T-helper 1 cell treated with Interleukin-12 subunit alpha and Interleukin-12 subunit beta and Interleukin-4 antibody, amounts not matched to agents 30 ng/mL and 1 ng/mL, for 36 hours (primary cell): Measurements from ENCODE around the gene MRPL27. TPM values are rescaled to one million over a fixed set of nuclear protein-coding genes. Genes with fewer than 3 reads are reported as not detected.
"Not testable (repeated sequence)": the region's sequence is repeated elsewhere in the genome, so short reads cannot be mapped to it uniquely, and the experiment has no call there.

Experiments
- intact Hi-C: fragments of 100-400 bp; cut with micrococcal nuclease; formaldehyde crosslinking; loops from one replicate; pipeline ENCODE4 v1.15.1; 2024
- total RNA-seq: library from RNA; stranded (reverse); gene quantifications from 2 replicates; pipeline ENCODE4 v1.2.3, GENCODE V29; 2022

Gene MRPL27
- 60.9 and 68.5 TPM in 2 replicates for total RNA-seq

DNA sequence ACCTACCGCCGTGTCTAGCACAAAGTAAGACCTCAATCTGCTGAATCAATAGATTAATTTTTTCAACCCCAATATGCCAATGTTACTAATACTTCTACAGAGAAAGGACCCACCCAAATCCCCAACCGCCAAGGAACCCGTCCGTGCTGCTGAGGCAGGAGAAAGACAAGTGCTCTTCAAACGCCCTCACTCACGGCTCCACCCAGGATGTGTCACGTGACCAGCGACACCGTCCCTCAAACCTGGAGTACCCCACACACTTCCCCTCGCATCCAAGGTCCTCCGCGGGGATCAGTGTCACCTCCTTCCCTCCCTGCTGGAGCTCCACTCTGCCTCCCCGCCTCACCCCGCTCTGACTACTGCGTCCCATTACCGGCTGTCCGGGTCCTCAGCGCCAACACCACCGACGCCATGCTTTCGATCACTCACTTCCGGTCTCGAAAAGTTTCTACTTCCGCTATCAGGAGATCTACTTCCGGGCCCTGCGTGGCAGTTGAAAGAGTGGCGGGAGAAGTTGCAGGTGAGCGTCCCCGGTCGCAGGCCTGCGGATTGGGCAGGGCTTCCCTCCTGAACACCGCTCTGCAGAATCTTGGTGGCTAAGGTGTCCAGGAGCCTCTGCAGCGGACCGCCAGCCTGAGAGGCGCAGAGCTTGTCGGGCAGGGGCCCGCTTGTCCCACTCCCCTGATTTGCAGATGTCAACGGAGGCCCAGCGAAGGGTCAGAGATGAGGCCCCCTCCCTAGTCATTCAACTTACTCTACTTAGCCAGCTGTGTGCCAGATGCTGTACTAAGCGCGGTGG, at the start of gene MRPL27, which contains the start of gene EME1:
TSS of gene MRPL27 (minus strand) at position 427 of the 799 bp plus-strand sequence. CDS start at position 413, 14 bp downstream.
TSS of gene EME1 (plus strand) at position 472 of the 799 bp plus-strand sequence. CDS start 1,980 bp downstream, outside the sequence.
- intact Hi-C loops: loop anchor here (1.0 to 5.0 kb wide), 5 partner anchors 11 to 334 kb away; partner anchors contain the start of genes ACSF2, ANKRD40 and LRRC59

DNA sequence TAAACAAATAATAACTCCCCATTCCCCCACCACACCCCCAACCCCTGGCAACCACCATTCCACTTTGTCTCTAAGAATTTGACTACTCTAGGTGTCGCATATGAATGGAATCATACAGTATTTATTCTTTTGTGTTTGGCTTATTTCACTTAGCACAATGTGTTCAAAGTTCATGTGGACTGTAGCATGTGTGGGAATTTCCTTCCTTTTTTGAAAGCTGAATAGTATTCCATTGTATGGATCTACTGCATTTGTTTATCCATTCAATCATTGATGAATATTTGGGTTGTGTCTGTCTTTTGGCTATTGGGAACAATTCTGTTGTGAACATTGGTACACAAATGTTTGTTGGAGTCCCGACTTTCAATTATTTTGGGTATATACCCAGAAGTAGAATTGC, 49.8 kb upstream of the MRPL27 start:
- intact Hi-C loops: no loop called here

DNA sequence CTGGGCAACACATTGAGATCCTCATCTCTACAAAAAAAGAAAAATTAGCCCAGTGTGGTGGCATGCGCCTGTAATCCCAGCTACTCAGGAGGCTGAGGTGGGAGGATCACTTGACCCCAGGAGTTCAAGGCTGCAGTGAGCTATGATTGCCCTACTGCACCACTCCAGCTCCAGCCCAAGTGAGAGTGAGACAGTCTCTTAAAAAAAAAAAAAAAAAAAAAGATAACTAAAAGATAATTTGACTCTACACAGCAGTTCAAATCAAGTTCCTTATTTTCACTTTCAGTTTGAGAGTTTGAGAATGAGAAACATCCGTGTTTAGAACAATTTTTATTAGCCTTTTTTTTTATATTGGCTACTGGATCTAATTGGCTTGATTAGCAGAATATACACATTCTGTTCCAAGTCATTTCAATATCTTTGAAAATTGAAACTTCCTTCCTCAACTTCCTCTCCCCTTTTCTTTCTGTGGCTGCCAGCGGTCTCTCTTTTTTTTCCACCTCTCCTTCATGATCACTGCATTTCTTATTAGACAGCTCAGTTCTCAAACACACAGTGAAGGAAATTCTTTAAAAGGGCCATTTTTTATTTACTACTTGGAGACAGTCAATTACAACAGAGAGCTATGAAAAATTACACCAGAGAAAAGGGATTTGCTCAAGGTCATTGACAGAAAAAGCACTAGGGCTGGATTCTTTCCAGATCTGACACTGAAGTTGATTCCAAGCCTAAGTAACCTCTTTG, 48.5 kb upstream of the MRPL27 start:
- intact Hi-C loops: loop anchor here (1.0 kb wide), 2 partner anchors 24 to 58 kb away; partner anchors contain the start of gene LRRC59

DNA sequence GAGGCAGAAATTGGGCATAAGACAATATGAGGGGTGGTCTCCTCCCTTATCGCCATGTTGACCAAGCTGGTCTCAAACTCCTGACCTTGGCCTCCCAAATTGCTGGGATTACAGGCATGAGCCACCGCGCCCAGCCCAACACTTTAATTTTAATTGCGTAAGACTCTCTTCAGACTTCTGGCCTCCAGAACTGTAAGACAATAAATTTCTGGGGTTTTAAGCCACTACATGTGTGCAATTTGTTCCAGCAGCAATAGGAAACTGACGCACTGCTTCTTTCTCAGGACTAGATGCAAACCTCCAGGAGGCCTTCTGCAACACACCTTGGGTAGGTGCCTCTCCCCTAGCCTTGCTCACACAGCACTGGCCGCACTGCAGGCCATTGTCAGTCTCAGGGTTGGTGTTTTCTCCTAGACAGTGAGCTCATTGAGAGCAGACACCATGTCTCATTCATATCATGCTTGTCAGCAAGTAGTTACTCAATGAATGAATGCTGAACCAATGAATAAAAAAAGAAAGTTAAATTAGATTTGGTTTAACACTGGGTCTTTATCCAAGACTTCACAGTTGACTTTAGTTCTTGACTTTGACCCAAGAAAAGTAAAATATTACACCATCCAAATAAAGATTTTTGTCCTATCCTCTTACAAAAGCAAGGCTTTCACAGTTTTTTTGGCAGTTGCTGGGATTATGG, 47.6 kb upstream of the MRPL27 start:
- intact Hi-C loops: loop anchor here (1.0 kb wide), 2 partner anchors 23 to 59 kb away; partner anchors contain the start of gene LRRC59

DNA sequence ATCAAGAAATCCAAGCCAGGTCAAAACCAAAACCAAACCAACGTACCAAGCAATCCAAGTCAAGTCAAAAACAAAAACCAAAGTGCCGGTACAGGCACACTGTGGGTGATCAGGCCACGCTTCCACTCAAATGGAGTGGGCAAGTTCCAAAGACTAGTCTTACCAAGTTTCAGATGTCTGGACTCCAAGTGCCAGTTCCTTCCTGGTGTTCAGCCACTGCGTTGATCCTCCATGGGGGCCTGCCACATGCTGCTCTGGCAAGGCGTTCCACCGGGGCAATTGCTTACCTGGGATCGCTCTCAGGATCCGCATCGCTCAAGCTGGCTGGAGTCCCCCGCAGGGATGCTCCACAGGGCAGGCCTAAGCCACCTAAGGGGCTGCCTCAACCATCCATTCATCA, 46.6 kb upstream of the MRPL27 start:
- intact Hi-C loops: not testable (repeated sequence)

DNA sequence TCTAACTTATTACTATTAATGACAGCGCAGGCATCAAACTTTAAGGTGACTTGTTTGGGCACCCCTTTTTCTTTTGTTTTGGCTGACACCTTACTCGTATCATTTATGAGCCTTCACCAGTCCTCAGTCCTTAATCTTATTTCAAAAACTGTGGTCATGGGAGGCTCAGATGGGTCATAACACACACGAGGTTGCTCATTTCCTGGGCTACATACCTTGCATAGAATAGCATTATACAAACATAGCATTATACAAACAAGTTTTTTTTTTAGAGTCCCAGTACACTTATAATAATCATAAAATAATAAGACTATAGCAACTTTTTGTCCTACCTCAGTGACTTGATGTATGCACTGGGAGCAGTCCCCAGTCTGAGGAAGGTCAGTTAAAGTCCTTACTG, 41.8 kb upstream of the MRPL27 start:
- intact Hi-C loops: no loop called here

DNA sequence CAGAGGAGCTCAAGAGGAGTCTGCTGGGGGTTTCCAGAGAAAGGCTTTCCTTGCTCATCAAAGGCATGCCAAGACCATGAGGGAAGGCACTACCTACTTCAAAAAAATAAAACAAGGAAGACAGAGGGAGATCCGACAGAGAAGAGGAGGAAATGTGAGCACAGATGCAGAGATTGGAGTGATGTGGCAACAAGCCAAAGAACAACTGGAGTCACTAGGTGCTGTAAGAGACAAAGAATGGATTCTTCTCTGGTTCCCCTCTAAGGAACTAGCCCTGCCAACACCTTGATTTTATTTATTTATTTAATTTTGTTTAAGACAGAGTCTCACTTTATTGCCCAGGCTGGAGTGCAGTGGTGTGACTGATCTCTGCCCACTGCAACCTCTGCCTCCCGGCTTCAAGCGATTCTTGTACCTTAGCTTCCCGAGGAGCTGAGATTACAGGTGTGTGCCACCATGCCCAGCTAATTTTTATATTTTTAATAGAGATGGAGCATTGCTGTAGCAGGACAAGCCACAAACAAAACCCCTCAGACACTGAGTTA, 39.3 kb upstream of the MRPL27 start:
- intact Hi-C loops: no loop called here

DNA sequence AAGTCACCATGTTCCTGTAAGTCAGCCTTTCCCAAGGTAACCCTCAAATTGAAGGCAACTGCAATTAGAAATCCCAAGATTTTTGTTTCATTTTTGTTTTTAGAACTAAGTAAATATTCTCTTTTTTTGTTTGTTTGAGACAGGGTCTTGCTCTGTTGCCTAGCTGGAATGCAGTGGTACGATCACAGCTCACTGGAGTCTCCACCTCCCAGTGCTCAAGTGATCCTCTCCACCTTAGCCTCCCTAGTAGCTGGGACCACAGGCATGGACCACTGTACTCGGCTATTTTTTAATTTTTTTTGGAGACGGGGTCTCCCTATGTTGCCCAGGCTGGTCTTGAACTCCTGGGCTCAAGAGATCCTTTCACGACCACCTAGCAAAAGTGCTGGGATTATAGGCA, 34.9 kb upstream of the MRPL27 start:
- intact Hi-C loops: no loop called here

DNA sequence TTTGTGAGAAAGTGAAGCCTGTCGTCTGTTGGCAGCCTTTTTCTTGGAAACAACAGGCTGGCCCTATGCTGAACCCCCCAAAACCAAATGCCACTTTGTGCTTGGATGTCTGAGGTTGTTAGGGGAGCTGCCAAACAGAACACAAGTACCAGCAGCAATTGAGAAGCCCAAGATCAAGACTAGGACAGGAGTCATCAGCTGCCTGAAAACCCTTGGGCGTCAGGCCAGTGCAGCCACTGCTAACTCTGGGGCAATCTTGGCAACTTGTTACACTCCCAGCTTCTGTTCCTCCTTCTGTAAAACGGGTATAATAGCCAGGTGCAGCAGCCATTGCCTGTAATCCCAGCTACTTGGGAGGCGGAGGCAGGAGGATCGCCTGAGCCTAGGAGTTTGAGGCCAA, 33.6 kb upstream of the MRPL27 start:
- intact Hi-C loops: no loop called here

DNA sequence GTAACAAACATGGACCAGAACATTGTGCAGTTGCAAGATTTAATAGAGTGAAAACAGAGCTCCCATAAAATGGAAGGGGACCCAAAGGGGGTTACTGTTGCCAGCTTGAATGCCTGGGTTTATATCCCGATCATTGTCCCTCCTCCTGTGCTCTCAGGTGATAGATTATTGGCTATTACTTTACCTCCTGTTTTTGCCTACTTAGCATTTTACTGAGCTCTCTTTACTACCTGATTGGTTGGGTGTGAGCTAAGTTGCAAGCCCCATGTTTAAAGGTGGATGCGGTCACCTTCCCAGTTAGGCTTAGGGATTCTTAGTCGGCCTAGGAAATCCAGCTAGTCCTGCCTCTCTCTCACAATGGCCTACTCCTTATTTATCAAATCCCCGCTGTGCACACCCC, 32.4 kb upstream of the MRPL27 start:
- intact Hi-C loops: not testable (repeated sequence)

DNA sequence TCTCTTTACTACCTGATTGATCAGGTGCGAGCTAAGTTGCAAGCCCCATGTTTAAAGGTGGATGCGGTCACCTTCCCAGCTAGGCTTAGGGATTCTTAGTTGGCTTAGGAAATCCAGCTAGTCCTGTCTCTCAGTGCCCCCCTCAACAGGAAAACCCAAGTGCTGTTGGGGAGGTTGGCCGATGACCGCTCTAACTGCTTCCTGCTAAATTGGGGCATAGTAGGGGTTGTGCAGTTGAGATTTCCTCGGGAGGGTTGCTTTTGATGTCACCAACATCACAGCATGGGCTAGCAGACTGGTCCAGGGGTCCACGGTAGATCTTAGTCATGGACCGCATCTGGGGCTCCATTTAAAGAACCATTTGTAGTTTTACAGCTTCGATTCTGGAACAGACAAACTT, 26.6 kb upstream of the MRPL27 start:
- intact Hi-C loops: loop anchor here (10.0 kb wide), 1 partner anchor 305 kb away; the partner anchor contains the start of gene ANKRD40

DNA sequence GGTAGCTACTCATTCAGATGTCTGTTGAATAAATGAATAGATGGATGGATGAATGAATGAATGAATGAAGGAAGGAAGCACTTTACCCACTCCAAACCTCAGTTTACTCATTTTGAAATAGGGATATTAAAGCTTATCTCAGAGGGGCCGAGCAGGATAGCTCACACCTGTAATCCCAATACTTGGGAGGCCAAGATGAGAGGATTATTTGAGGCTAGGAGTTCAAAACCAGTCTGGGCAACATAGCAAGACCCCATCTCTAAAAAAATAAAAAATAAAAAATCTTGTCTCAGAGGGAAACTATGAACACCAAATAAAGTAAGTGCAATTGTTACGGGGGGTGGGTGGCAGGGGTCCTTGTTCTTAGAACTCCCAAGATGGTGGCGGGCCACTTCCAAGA, 25.7 kb upstream of the MRPL27 start:
- intact Hi-C loops: loop anchor here (10.0 kb wide), 1 partner anchor 306 kb away; the partner anchor contains the start of gene ANKRD40

DNA sequence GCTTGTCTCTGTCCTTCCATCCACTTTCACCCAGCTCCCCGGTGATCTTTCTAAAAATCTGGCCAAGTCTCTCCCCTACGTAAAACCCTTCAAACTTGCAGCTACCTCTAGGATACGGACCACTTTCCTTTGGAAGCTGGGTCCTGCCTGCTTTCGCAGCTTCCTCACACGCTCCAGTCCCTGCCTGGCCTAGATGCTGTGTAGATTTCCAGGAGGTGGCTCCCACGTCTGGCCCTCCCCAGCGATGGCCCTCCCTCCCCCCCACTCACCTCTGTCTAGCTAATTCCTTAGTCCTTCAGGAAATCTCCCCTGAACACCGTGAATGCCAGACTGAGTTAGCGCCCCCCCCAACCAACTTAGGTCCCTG, 24.9 kb upstream of the MRPL27 start:
- intact Hi-C loops: loop anchor here (1.0 to 10.0 kb wide), 7 partner anchors 23 to 307 kb away; partner anchors contain the start of genes ANKRD40, EME1, MRPL27 and RSAD1

DNA sequence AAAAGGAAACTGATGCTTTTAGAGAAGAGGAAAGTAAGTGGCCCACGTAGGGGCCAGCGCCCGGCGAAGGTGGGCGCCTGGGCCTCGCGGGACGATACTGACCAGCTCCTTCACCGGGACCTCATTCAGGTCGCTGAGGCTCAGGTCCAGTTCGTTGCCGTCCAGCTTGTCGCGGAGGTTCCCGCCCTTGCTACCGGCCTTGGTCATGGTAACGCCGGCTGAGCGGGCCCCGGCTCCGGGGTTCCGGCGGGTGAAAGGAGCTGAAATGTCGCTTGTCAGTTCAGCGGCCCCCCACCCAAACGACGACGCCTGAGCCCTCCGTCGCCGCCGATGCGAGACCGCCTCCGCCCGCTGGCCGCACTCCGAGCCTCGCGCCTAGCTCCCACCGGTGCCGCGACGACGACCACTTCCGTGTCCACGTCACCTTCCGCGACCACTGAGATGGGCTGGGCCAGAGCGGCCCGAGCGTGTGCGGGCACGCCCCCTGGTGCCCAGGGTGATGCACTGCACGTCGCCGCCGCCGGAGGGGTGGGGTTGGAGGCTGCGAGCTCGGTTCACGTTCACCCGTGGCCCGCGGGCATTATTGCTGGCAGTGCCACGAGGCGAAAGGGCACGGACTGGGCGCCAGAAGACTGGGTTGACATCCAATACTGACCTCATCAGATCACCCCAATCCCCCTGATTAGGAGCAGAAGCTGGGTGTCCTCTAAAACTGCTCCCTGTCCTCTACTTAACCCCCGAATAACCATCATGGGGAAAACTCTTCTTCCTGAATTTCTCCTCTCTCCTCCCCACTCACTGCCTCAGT, 24.3 kb upstream of the MRPL27 start, which contains the start of gene LRRC59:
TSS of gene LRRC59 (minus strand) at position 413 of the 808 bp plus-strand sequence. CDS start at position 207, 206 bp downstream.
- intact Hi-C loops: loop anchor here (1.0 to 10.0 kb wide), 7 partner anchors 24 to 307 kb away; partner anchors contain the start of genes ANKRD40, EME1, MRPL27 and RSAD1

DNA sequence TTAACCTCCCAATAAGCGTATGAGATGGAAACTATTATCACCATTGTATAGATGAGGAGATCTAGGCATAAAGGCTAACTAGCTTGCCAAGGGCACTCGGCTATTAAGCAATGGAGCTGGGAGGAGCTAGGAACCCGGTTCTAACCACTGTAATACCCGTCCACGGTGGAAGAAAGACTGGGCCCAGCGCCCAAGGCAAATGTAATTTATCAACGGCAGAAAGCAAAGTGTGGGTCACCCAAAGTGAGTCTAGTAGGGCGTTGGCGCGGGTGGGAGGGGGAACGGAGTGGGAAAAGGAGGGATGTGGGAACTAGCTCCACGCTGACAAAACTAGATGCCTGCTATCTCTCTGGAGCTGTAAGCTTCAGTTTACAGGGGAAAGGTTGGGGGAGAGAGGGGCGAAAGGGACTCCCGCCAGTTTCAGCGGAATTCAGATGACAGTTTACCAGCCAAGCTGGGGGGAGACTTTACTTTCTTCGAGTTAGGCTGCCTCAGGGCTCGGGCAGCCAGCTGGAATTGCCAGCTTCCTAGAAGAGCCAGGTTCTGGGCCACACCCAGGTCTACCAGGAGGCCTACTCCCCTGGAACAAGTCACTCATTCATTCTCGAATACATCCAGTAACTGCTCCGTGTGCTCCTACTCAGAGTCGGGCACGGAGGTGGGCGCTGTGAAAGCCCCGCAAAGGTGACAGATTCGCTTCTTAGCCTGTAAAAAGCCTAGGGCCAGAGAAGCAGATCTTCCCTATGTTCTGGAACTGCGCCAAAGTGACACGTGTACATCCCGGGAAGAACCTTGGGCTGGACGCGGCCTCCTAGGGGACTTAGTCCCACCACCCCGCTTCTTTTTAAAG, 23.5 kb upstream of the MRPL27 start:
- intact Hi-C loops: loop anchor here (1.0 to 10.0 kb wide), 7 partner anchors 23 to 308 kb away; partner anchors contain the start of genes ANKRD40, EME1, MRPL27 and RSAD1

DNA sequence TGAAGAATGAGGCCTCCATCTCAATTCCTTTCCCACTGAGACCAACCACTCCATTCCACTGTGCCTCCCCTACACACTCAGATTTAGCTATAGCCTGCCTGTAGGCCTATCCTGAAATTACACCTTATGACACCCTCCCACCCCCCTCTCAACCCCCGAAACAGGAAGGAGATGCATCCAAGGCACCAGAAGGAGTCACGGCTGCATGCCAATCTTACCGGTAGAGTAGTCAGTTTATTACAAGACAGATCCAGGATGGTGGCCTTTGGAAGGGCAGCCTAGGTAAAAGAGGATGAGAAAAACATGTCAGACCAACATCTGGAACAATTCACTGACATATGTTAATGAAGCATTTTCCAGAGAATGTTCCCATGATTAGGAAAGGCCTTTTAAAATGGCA, 21.7 kb upstream of the MRPL27 start:
- intact Hi-C loops: loop anchor here (10.0 kb wide), 1 partner anchor 310 kb away; the partner anchor contains the start of gene ANKRD40

DNA sequence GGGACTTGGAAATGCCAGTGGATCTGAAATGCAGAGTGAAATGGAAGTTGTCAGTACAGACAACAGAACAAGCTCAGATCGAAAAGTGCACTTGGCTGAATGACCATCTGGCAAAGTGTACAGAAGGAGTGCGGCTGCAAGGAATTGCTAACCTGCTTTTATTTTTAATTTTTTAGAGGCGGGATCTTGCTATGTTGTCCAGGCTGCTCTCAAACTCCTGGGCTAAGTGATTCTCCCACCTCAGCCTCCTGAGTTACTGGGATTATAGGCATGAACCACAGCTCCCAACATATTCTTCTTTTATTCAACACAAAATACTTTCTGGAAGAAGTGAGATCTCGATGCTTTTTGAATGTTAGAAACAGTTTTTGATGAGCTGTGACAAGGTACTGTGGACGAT, 20.7 kb upstream of the MRPL27 start:
- intact Hi-C loops: loop anchor here (10.0 kb wide), 1 partner anchor 311 kb away; the partner anchor contains the start of gene ANKRD40

DNA sequence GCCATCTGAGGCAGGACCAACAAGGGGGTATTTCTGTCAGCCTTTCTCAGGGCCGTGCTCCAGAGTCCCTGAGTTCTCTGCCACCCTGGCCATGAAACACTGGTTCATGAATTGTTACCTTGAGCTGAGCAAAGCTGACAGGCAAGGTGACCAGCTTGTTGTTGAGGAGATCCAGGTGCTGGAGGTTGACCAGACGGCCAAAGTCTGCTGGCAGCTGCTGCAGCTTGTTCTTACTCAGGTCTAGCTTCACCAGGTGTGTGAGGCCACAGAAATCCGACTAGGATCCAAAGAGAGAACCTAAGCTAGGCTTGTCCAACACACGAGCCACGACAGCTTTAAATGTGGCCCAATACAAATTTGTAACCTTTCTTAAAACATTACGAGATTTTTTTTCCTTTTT, 19.6 kb upstream of the MRPL27 start:
- intact Hi-C loops: loop anchor here (10.0 kb wide), 1 partner anchor 312 kb away; the partner anchor contains the start of gene ANKRD40

DNA sequence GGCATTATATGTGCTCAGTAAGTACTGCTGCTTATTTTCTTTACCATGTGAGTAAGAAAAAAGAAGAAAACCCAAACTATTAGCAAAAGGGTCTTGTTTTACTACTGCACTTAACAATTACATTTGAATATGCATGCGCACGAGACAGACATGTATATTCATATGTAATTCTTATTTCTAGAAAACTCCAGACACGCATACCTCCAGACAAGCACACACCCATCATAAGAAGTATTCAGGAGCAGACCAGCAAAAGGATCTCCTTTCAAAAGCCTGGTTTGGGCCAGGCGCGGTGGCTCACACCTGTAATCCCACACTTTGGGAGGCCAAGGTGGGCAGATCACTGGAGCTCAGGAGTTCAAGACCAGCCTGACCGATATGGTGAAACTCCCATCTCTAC, 16.6 kb upstream of the MRPL27 start:
- intact Hi-C loops: no loop called here
